ENCODE data around the gene SLC2A11. TPM values are rescaled to one million over a fixed set of nuclear protein-coding genes. Genes with fewer than 3 reads are reported as not detected.

SLC2A11 gene
- total RNA-seq, 1 donor from 2014 or later: 52.4 TPM

DNA sequence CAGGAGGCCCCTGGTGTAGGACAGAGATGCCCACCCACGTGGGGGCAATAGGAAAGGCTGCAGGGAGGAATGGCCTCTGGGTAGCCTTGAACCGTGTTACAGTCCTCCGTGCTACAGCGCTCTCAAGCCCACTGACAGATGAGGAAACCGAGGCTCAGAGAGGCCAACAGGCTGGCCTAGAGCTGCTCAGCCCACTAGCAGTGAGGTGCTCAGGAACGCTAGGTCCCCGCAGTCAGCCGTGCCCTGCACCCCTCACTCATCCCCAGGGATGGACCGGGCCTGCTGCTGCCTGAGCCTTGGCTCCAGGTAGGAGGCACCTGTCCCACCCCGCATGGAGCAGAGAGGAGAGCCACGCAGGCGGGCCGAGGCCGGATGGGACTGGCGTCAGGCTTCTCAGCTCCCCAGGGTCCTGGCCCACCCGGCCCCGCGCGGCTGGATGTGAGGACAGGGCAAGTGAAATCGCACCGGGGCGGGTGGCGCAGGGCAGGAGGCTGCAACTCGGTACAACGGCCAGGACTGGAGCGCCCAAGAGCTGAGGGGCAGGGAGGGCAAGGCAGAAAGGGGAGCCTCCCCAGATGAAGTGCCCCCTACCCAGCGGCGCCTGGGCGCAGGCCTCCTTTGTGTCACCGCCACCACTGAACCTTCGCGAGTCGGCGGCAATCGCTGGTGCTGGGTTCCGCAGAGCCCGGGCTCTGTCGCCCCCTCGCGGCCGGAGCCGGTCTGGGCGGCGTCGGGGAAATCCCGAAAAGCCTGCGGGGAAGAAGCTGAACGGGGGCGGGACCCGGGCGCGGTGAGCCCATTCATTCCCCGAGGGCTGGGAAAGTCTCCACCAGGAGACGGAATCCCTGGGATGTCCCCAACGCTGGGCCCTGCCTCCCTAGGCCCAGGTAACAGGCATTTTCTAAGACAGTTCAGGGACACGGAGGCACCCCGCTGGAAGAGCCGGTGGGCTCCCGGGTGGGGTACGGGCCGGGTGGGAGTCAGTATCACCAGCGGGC lies 8.4 kb upstream of the SLC2A11 start:
- Mint-ChIP-seq H3K27me3 (ENCODE audit: unreplicated experiment) (peaks cover 2% of the 10 kb centered on the region), H3K9me3 (ENCODE audit: unreplicated experiment) (no peaks in the 10 kb centered on the region), H3K4me3 (ENCODE audit: unreplicated experiment) (no peak overlapping the region), H3K36me3 (ENCODE audit: unreplicated experiment) (no peaks in the 10 kb centered on the region), H3K27ac (ENCODE audit: unreplicated experiment) (no peak overlapping the region), H3K4me1 (ENCODE audit: low read depth, unreplicated experiment) (peaks cover 4% of the 10 kb centered on the region)
- TF ChIP-seq, protein P1, sequence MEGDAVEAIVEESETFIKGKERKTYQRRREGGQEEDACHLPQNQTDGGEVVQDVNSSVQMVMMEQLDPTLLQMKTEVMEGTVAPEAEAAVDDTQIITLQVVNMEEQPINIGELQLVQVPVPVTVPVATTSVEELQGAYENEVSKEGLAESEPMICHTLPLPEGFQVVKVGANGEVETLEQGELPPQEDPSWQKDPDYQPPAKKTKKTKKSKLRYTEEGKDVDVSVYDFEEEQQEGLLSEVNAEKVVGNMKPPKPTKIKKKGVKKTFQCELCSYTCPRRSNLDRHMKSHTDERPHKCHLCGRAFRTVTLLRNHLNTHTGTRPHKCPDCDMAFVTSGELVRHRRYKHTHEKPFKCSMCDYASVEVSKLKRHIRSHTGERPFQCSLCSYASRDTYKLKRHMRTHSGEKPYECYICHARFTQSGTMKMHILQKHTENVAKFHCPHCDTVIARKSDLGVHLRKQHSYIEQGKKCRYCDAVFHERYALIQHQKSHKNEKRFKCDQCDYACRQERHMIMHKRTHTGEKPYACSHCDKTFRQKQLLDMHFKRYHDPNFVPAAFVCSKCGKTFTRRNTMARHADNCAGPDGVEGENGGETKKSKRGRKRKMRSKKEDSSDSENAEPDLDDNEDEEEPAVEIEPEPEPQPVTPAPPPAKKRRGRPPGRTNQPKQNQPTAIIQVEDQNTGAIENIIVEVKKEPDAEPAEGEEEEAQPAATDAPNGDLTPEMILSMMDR (IDR thresholded peaks at IDR 0.05; ENCODE audit: partially characterized antibody, unreplicated experiment): peak; percentile 99
- DNase-seq: peak; percentile 97

DNA sequence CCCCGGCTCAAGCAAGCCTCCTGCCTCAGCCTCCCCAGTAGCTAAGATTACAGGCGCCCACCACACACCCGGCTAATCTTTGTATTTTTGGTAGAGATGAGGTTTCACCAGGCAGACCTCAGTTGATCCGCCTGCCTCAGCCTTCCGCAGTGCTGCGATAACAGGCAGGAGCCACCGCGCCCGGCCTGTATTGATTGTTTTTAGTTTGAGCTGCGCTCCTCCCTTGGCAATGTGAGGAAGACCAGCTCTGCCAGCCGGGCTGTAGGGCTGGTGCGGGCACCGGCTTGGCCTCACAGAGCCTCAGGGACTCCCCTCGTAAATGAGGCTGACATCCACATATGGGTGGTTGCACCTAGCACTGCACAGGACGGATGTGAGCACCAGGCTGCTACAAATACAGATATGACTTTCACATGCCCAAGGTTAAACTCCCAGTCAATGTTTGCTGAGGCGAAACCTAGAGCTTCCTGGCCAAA lies 7.5 kb upstream of the SLC2A11 start:
- Mint-ChIP-seq H3K36me3 (ENCODE audit: unreplicated experiment) (no peaks in the 10 kb centered on the region), H3K9me3 (ENCODE audit: unreplicated experiment) (no peaks in the 10 kb centered on the region)
- TF ChIP-seq, protein P1 (IDR thresholded peaks at IDR 0.05; ENCODE audit: partially characterized antibody, unreplicated experiment): no peak

DNA sequence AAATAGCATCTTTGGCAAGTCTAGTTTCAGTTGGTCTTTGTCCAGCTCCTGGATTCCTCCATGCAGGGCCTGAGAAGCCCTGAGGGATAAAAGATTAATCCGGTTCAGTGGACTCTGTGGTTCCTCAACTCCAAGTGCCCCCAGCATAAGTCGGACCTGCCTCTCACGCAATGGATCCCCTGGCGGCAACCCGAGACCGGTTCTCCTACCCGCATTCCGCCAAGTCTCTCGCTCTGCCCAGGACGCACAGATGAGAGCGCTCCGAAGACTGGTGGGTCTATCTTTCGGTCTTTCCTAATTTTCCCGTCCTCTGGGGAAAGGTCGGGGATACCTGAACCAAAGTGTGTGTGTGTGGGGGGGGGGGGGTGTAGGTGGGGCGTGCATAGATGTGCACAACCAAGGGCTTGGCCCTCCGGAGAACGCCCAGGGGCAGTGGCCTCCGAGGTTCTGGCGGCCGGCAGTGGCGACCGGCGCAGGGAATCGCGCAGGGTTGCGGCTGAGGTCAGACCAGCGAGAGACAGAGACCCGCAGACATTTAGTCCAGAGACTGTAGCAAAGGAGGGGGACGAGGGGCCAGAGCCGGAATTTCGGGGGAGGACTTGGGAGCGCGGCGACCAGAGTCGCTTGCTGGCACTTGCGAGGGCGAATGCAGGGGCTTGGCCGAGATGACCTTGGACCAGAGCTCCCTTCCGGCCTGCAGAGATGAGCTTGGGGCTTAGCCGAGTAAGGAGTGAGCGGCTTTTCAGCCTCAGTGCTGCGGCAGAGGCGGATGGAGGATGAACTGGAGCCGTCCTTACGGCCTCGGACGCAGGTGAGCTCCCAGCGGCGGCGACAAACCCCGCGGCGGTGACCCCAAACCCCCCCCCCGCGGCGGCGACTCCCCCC lies 712 bp upstream of the SLC2A11 start:
- Mint-ChIP-seq H3K27me3 (ENCODE audit: unreplicated experiment) (peaks cover 5% of the 10 kb centered on the region), H3K4me1 (ENCODE audit: low read depth, unreplicated experiment) (peaks cover 14% of the 10 kb centered on the region), H3K4me3 (ENCODE audit: unreplicated experiment) (peak overlapping the region; percentile 92), H3K36me3 (ENCODE audit: unreplicated experiment) (no peaks in the 10 kb centered on the region), H3K9me3 (ENCODE audit: unreplicated experiment) (peaks cover 18% of the 10 kb centered on the region), H3K27ac (ENCODE audit: unreplicated experiment) (peak overlapping the region; percentile 94)
- TF ChIP-seq, protein P1 (IDR thresholded peaks at IDR 0.05; ENCODE audit: partially characterized antibody, unreplicated experiment): no peak
- DNase-seq: peak; percentile 67

More for the DNA sequence above, 7.5 kb upstream of the SLC2A11 start:
- Mint-ChIP-seq H3K27me3 (ENCODE audit: unreplicated experiment) (peaks cover 2% of the 10 kb centered on the region), H3K27ac (ENCODE audit: unreplicated experiment) (no peak overlapping the region), H3K4me3 (ENCODE audit: unreplicated experiment) (peak overlapping the region; percentile 42), H3K4me1 (ENCODE audit: low read depth, unreplicated experiment) (peaks cover 4% of the 10 kb centered on the region)
- DNase-seq: no peak

DNA sequence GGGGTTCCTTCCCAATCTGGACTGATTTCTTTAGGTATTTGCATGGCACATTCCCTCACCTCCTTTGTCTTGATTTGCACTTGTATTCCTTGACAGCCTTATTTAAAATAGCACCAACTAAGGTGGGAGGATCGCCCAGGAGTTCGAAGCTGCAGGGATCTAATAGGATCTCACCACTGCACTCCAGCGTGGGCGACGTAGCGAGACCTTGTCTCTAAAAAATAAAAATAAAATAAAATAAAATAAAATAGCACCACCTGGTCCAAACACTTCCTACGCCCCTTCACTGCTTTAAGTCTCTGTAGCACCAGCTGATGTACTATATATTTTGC lies 775 bp downstream of the SLC2A11 start:
- peaks cover 5% of the 10 kb centered on the region for H3K27me3 Mint-ChIP-seq (ENCODE audit: unreplicated experiment)
- H3K27ac Mint-ChIP-seq (ENCODE audit: unreplicated experiment): peak overlapping the region; percentile 94
- no peaks in the 10 kb centered on the region for H3K36me3 Mint-ChIP-seq (ENCODE audit: unreplicated experiment)
- H3K4me1 Mint-ChIP-seq (ENCODE audit: low read depth, unreplicated experiment): peaks cover 14% of the 10 kb centered on the region
- no peak for DNase-seq
- H3K4me3 Mint-ChIP-seq (ENCODE audit: unreplicated experiment): peak overlapping the region; percentile 92
- TF ChIP-seq, protein P1 (IDR thresholded peaks at IDR 0.05; ENCODE audit: partially characterized antibody, unreplicated experiment): no peak
- peaks cover 18% of the 10 kb centered on the region for H3K9me3 Mint-ChIP-seq (ENCODE audit: unreplicated experiment)

Measured in glutamatergic neuron (in vitro differentiated cells).